BJ (cell line): Measurements from ENCODE around the gene ARHGAP19. TPM values are rescaled to one million over a fixed set of nuclear protein-coding genes. Genes with fewer than 3 reads are reported as not detected.

Source experiments
- CTCF ChIA-PET: fragments of 350-600 bp; formaldehyde crosslinking; extraction: SDS; loops from one replicate; lab custom pipeline; 2021; ENCODE audit warnings: antibody characterized with exemption, inconsistent platforms; lab: Yijun Ruan, JAX
- POLR2A ChIA-PET: fragments of 300-600 bp; sonication (Branson Sonifier 250); formaldehyde crosslinking; extraction: SDS; loops from one replicate; lab custom pipeline; 2021; ENCODE audit warnings: antibody characterized with exemption; lab: Charles Lee
- DNase-seq: peaks from one replicate; pipeline ENCODE4 v3.0.0-alpha.2; 2011; ENCODE audit warnings: low read depth
- H3K27me3 ChIP-seq: 2 replicates; pipeline ENCODE4 v1.6.0; 2011; ENCODE audit warnings: low read length; ENCODE audit not compliant: control insufficient read depth, insufficient read depth
- H3K36me3 ChIP-seq: 2 replicates; pipeline ENCODE4 v1.5.1; 2011; ENCODE audit warnings: low read length; ENCODE audit not compliant: control insufficient read depth, insufficient read depth
- H3K4me3 ChIP-seq: 2 replicates; pipeline ENCODE4 v1.5.1; 2011; ENCODE audit warnings: low read depth, mild to moderate bottlenecking, control low read depth, low read length
- polyA plus RNA-seq: library from polyadenylated mRNA; depleted of rRNA; stranded (reverse); fragments of >200 nt; gene quantifications from 2 replicates; pipeline ENCODE4 v1.2.3, GENCODE V29; 2011
- TF ChIP-seq, protein P1 (sequence below): IDR thresholded peaks from 2 replicates; pipeline ENCODE4 v1.5.1; 2011; ENCODE audit warnings: low read depth, mild to moderate bottlenecking, control low read depth, inconsistent platforms, low read length, moderate library complexity; ENCODE audit not compliant: insufficient read depth

ARHGAP19 gene
- polyA plus RNA-seq, 1 experiment: 2.4 TPM

DNA sequence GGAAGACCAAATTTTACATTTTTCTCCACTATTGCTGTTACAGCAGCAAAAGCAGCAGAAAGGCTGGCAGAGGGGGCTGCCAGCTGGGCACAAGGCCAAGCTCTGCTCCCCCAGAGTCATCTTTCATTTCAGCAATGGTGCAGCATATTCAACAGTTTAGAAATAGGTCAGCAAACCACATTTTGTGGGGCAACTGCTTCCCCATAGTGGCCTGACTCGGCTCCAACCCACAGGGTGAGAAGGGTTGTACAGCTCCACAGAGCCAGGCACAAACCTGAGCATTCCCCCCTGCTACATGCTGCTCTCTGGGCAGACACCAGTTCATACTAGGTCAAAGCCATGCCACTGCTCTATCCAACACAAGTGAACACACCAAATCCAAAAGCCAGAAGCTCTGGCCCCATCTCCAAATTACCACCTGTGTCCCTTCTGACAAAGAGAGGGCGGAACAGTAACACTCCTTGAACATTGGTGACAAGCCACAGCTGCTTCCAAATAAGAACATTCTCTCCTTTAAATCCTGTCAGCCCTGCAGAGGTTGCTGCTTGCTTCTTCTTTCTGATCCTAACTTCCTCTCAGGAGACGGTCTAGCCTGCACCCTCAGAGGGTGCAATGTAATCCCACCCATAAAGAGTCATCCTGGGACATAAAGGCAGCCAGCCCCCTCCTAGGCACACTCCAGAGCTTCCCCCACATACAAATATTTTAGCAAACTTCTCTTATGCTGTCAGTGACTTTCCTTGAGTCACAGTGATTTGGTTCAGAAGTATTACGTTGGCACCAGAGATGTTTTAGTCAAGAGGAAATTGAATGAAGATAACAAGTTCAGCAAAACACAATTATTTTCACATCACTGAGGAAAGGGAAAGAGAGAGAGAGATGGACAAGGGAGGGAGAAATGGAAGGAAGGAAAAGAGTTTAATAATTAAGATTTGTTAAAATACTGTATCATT, 67.7 kb downstream of the ARHGAP19 start:
- DNase-seq: no peak
- CTCF ChIA-PET: interaction anchor here (1.0 to 5.3 kb wide), 5 partner anchors 9 to 144 kb away, joined by 4 to 33 read pairs (median 4); no protein-coding TSS in a partner anchor
- no peaks in the 10 kb centered on the region for H3K36me3 ChIP-seq

GRCh38 chr10:97222326-97222961, 70.0 kb downstream of the ARHGAP19 start:
- Histone ChIP-seq H3K27me3 (no peaks in the 10 kb centered on the region), H3K4me3 (no peak overlapping the region), H3K36me3 (no peaks in the 10 kb centered on the region)
- CTCF ChIA-PET: interaction anchor here (3.0 to 4.5 kb wide), 2 partner anchors 11 to 12 kb away, joined by 12 to 35 read pairs; no protein-coding TSS in a partner anchor
- POLR2A ChIA-PET: no interaction called here
- TF ChIP-seq, protein P1, sequence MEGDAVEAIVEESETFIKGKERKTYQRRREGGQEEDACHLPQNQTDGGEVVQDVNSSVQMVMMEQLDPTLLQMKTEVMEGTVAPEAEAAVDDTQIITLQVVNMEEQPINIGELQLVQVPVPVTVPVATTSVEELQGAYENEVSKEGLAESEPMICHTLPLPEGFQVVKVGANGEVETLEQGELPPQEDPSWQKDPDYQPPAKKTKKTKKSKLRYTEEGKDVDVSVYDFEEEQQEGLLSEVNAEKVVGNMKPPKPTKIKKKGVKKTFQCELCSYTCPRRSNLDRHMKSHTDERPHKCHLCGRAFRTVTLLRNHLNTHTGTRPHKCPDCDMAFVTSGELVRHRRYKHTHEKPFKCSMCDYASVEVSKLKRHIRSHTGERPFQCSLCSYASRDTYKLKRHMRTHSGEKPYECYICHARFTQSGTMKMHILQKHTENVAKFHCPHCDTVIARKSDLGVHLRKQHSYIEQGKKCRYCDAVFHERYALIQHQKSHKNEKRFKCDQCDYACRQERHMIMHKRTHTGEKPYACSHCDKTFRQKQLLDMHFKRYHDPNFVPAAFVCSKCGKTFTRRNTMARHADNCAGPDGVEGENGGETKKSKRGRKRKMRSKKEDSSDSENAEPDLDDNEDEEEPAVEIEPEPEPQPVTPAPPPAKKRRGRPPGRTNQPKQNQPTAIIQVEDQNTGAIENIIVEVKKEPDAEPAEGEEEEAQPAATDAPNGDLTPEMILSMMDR: no peak
- no peak for DNase-seq

More for the DNA sequence above, 67.7 kb downstream of the ARHGAP19 start:
- TF ChIP-seq, protein P1: no peak
- no peak overlapping the region for H3K4me3 ChIP-seq
- POLR2A ChIA-PET: no interaction called here
- no peaks in the 10 kb centered on the region for H3K27me3 ChIP-seq

- Histone ChIP-seq H3K27me3 (no peaks in the 10 kb centered on the region), H3K4me3 (no peak overlapping the region), H3K36me3 (no peaks in the 10 kb centered on the region)
- no peak for DNase-seq
- TF ChIP-seq, protein P1: no peak
- CTCF ChIA-PET: interaction anchor here (0.7 to 4.5 kb wide), 7 partner anchors 9 to 184 kb away, joined by 3 to 35 read pairs (median 4); partner anchors contain the start of gene FRAT2
- POLR2A ChIA-PET: no interaction called here
Measured at GRCh38 chr10:97220355-97220754, 72.1 kb downstream of the ARHGAP19 start.

GRCh38 chr10:97217299-97217698, 75.1 kb downstream of the ARHGAP19 start:
- no peaks in the 10 kb centered on the region for H3K27me3 ChIP-seq
- H3K36me3 ChIP-seq: no peaks in the 10 kb centered on the region
- H3K4me3 ChIP-seq: no peak overlapping the region
- no peak for DNase-seq
- POLR2A ChIA-PET: no interaction called here
- TF ChIP-seq, protein P1: no peak
- CTCF ChIA-PET: interaction anchor here (0.7 to 3.7 kb wide), 6 partner anchors 10 to 180 kb away, joined by 3 to 15 read pairs (median 4); no protein-coding TSS in a partner anchor
